AG20443 (cell line): ENCODE data around the gene SNX27.
"Not testable (repeated sequence)": the region's sequence is repeated elsewhere in the genome, so short reads cannot be mapped to it uniquely, and the experiment has no call there.

ENCODE experiments used
- DNase-seq: peaks from one replicate; pipeline ENCODE4 v3.0.0; 2012; ENCODE audit warnings: low spot score, mixed read lengths

SNX27 gene

GRCh38 chr1:151639466-151639865, 27.6 kb downstream of the SNX27 start:
- DNase-seq, result peak; percentile 26

- DNase-seq, result no peak
Observed at GRCh38 chr1:151641229-151641628, 29.4 kb downstream of the SNX27 start.

DNA sequence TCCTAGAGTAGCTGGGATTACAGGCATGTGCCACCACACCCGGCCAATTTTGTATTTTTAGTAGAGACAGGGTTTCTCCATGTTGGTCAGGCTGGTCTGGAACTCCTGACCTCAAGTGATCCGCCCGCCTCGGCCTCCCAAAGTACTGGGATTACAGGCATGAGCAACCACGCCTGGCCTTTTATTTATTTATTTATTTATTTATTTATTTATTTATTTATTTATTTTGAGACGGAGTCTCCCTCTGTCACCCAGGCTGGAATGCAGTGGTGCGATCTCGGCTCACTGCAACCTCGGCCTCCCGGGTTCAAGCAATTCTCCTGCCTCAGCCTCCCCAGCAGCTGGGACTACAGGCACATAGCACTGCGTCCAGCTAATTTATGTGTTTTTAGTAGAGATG, 31.2 kb downstream of the SNX27 start:
- DNase-seq, result not testable (repeated sequence)

DNA sequence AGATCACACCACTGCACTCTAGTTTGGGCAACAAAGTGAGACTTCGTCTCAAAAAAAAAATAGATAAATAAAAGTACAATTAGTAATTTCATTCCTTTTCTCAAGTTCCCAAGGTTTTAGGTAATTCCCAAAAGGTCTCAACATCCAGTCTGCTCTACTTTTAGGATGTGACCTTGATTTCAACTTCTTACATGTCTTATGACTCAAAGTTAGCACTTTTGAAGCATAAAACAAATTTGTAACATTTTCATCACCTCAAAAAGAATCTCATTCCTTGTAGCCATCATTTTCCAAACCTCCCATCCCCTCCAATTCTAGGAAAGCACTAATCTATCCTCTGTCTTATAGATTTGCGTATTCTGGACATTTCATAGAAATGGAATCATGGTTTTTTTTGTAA, 32.2 kb downstream of the SNX27 start:
- no peak for DNase-seq

DNA sequence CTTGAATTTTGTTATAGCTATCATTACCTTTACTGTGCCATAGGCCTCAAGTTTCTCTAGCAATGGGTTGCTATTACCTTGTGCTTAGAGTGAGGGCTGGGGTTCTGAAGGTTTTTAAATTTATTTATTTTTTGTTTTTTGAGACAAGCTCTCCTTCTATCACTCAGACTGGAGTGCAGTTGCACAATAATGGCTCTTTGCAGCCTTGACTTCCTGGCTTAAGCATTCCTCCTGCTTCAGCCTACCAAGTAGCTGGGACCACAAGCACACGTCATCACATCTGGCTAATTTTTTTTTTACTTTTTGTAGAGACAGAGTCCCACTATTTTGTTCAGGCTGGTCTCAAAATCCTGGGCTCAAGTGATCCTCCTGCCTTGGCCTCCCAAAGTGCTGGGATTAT, 41.5 kb downstream of the SNX27 start:
- peak; percentile 17 for DNase-seq

GRCh38 chr1:151655371-151655770, 43.5 kb downstream of the SNX27 start:
- DNase-seq, result no peak

DNA sequence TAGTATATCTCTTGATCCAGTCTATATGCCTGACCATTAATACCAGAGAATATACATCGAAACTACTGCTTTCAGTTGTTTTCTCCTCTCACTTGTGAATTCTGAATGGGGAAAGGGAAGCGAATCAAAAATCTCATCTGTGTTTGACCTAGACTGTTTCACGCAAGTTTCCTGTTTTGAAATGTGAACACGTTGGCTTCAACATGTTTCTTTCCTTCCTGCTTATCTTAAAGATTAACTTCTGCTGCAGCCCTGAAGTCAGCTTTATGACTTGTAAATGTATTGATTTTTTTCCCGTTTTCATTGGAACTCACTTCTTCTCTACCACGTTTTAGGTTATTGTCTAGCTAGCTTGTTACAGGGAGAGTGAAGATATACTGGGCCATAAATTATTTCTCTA, 49.9 kb downstream of the SNX27 start:
- no peak for DNase-seq

GRCh38 chr1:151668090-151668489, 56.2 kb downstream of the SNX27 start:
- no peak for DNase-seq

- DNase-seq, result not testable (repeated sequence)
Observed at GRCh38 chr1:151670036-151670675, 58.3 kb downstream of the SNX27 start.

GRCh38 chr1:151673407-151673806, 61.6 kb downstream of the SNX27 start:
- no peak for DNase-seq

- DNase-seq, result no peak
Observed at GRCh38 chr1:151680391-151680790, 68.5 kb downstream of the SNX27 start.

- peak; percentile 69 for DNase-seq
Observed at GRCh38 chr1:151680826-151681225, 69.0 kb downstream of the SNX27 start.

DNA sequence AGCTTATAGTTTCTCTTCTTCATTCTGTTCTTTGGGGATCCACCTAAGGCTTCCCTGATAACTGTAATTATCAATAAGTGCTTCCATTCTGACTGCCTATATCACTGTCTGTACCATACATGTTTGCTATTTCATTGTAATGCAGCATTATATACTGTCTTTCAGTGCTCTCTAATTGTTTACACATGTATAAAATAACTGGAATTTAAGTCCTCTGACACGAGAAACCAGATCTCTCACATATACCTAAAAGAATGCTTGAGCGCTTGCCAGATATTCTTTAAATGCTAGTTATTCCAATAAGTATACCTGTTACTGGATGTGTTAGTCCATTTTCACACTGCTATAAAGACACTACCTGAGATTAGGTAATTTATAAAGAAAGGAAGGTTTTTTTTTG, 70.1 kb downstream of the SNX27 start:
- DNase-seq, result no peak

DNA sequence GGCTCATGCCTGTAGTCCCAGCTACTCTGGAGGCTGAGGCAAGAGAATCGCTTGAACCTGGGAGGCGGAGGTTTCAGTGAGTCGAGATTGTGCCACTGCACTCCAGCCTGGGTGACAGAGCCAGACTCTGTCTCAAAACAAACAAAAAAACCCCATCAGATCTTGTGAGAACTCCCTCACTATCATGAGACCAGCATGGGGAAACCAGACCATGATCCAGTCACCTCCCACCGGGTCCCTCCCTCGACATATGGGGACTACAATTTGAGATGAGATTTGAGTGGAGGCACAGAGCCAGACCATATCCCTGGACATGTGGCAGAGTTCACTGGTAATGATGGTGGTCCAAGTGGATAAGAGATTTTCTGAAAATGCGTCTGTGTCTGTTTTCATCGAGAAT, 71.1 kb downstream of the SNX27 start:
- not testable (repeated sequence) for DNase-seq

DNA sequence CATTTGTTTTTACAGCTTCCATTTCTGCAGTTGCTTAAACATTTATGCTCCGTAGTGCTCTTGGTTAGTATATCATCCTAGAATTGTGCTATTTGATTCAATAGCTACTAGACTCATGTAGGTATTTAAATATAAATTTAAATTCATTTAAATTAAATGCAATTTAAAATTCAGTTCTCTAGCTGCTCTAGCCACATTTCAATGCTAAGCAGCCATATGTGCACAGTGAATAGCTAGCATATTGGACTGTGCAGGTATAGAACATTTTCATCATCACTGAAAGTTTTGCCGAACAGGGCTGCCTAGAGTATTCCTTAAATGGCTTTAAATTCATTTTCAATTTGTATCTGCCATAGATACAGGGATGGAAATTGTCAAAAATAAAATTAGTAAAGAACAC, 72.3 kb downstream of the SNX27 start:
- DNase-seq, result no peak

DNA sequence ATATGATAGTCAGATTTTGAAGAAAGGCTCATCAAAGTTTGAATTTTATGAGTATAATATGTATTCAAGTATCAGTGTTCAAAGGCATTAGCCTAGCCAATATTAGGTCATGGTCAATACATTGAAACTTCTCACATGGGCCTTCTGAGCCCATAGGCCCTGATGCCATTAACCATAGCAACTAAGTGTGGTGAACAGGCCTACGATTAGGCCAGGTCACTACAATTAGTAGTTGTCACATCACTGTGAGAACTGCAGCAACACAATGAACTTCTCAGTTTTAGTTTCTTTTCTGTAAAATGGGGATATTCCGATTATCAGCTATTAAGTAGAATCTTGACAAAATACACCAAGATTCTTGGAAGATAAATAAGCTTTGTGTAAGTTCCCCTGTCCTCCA, 74.7 kb downstream of the SNX27 start:
- no peak for DNase-seq

DNA sequence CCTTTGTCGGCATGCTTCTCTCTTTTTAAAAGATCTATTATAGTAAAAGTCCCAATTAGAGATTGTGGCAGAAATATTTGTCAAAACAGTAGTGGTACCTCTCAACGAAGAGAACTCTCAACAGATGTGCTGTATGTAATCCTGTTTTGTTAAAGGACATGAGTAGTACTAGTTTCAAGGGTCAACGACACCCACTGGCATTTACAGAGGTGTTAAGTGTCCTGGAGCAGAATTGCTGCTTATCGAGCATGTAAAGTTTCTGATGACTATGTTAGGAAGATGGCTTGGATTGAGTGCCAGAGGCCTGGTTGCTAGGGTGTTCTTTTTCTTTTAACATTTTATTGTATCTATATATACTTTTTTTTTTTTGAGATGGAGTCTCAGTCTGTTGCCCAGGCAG, 77.6 kb downstream of the SNX27 start:
- no peak for DNase-seq

GRCh38 chr1:151692226-151692625, 80.4 kb downstream of the SNX27 start:
- no peak for DNase-seq

DNA sequence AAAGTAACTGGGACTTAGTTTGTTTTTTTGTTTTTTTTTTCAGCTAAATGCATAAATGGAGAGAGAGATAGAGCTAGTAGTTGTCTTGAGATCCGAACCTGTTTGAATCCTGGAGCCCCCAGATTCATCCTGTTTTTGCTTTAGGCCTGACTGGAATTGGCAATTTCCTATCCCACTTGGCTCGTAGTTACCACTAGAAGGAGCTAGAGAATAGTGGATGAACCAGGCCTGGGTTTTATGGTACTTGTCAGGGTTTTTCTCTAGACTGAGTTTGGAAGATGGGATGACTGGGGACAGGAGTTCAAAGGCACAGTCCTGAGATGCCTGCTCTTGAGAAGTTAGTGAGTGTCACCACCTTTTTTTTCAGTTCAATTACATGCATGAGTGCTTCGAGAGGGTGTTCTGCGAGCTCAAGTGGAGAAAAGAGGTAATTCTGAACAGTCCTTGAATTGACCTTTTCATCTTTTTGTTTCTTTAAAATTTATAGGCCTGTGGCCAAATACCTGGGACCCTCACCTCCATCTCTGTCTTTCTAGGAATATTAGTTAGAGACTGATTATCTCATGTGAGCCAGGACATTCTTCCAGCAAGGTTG, 81.3 kb downstream of the SNX27 start:
- DNase-seq, result peak; percentile 61

DNA sequence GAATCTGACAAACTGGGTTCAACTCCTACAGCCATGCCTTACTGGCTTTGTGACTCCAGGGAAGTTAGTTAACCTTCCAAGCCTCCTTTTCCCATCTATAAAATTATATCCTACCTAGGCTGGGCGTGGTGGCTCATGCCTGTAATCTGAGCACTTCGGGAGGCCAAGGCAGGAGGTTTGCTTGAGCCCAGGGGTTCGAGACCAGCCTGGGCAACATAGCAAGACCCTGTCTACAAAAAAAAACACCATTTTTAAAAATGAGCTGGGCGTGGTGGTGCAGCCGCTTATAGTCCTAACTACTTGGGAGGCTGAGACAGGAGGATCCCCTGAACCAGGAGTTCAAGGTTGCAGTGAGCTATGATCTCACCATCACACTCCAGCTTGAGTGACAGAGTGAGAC, 89.7 kb downstream of the SNX27 start:
- DNase-seq, result no peak

DNA sequence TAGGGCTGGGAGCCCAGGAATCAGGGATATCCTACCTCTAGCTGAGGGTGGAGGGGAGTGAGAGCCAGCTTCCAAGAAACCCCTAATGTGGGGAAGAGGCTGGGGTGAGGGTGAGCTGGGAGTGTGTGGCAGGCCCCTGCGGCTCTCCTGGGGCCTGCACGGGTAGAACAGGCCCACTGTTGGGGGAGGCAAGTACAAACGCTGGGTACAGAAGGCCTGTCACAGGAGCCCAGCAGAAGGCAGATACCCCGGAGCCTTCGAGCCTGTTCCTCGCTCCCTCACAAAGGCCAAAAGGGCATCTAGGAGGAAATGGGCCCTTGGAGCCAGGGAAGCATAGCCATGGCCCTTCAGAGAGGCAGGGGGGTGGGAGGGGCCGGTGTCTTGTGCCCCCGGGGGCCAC, 91.1 kb downstream of the SNX27 start:
- DNase-seq, result no peak

DNA sequence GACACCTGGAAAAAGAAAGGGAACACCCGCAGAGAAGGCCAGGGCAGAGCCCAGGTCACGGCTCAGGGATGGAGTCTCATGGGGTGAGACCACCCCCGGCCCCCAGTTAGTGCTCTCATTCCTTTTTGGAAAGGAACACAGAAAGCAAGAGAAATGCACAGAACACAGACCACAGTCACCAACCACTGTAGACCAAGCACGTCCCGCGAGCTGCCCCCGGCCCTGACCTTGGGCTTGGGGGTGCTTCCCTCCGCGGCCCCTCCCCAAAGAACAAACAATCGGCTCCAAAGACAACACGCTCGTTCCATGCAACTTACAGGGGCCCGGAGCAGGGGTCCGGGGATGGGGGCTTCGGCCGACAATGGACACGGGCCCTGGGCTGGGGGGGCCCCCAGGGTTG, 92.0 kb downstream of the SNX27 start:
- no peak for DNase-seq

DNA sequence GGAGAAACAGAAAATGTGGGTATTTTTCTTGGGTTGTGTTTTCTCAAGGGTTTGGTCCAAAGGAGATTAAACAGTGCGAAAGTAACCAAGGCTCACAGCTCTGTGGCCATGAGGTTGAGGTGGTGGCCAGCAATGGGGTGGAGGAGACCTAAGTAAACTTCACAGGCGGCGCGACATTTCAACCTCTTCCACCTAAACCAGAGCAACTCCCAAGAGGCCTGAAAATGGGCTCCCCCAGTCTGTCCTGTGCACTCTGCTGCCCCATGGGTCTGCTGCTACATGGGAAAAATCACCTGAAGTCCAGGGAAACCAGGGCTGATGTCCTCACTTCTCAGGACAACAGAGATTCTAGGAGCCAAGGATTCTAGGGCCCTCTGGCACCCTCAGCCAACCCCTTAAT, 92.4 kb downstream of the SNX27 start:
- DNase-seq, result no peak

DNA sequence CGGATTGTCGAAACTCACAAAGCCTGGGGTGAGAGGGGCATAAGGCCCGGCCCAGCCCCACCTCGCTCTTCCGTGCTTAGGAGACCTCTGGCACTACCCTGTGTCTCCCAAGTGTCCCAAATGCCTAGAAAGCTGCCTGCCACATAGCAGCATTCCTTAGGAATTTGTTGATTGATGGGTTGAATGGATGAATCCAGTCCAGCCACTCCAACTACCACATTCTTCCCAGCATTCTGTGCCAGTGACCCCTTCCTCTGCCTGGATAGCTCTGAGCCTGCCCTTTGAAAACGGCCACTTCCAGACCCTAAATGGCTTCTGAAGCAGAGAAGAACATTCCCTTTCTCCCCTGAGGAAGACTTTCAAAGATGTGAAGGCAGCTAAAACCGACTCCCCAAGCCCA, 93.3 kb downstream of the SNX27 start:
- no peak for DNase-seq
